H1 (cell line): ENCODE results near the gene TEX55. TPM values are rescaled to one million over a fixed set of nuclear protein-coding genes. Genes with fewer than 3 reads are reported as not detected.

Experiments used
- CTCF ChIA-PET: fragments of 300-600 bp; sonication (Branson Sonifier 250); formaldehyde crosslinking; loops from one replicate; lab custom pipeline; 2021; ENCODE audit not compliant: partially characterized antibody; lab: Charles Lee
- POLR2A ChIA-PET: fragments of 300-600 bp; sonication (Branson Sonifier 250); formaldehyde crosslinking; loops from one replicate; lab custom pipeline; 2021; ENCODE audit warnings: inconsistent platforms; ENCODE audit not compliant: partially characterized antibody; lab: Charles Lee
- DNase-seq, 2 experiments: peaks; one replicate each; pipeline versions ENCODE4 v3.0.0 to v3.0.0-alpha.2; 2010 to 2022; ENCODE audit warnings: low spot score in 2 of 2, low read depth in 1 of 2, mixed read lengths in 1 of 2
- FAIRE-seq: peaks from 2 replicates; lab custom pipeline; 2011; peaks lifted over from hg19 to GRCh38; lab: Jason Lieb, UNC
- H2AFZ ChIP-seq: 2 replicates; pipeline ENCODE4 v1.8.1; 2012; ENCODE audit warnings: low read length, inconsistent platforms
- H2AK5ac ChIP-seq: 2 replicates; pipeline ENCODE4 v1.6.1; 2013; ENCODE audit warnings: low read depth, low read length
- H2BK120ac ChIP-seq: replicated peaks from 2 replicates; pipeline ENCODE3; 2013; ENCODE audit warnings: low read depth, low read length, inconsistent platforms
- H2BK12ac ChIP-seq: 2 replicates; pipeline ENCODE4 v1.6.1; 2013; ENCODE audit warnings: low read depth, low read length
- H2BK15ac ChIP-seq: 2 replicates; pipeline ENCODE4 v1.6.1; 2013; ENCODE audit warnings: low read length
- H2BK20ac ChIP-seq: 2 replicates; pipeline ENCODE4 v1.6.1; 2013; ENCODE audit warnings: low read length
- H2BK5ac ChIP-seq: 2 replicates; pipeline ENCODE4 v1.6.1; 2013; ENCODE audit warnings: low read depth, low read length
- H3K14ac ChIP-seq: 2 replicates; pipeline ENCODE4 v1.6.1; 2013; ENCODE audit warnings: inconsistent platforms; ENCODE audit not compliant: insufficient read length
- H3K18ac ChIP-seq: 2 replicates; pipeline ENCODE4 v1.6.1; 2013; ENCODE audit warnings: low read length; ENCODE audit errors: extremely low read depth
- H3K23ac ChIP-seq: 2 replicates; pipeline ENCODE4 v1.6.1; 2013; ENCODE audit warnings: inconsistent platforms; ENCODE audit not compliant: insufficient read length
- H3K23me2 ChIP-seq: 2 replicates; pipeline ENCODE4 v1.6.1; 2013; ENCODE audit warnings: low read depth, low read length
- H3K27ac ChIP-seq: 2 replicates; pipeline ENCODE4 v1.6.1; 2011; ENCODE audit warnings: low read depth, low read length, inconsistent platforms
- H3K27me3 ChIP-seq, 4 experiments: replicated peaks in 1 of 4; 1 replicate in 1 of 4; 2 replicates in 3 of 4; pipeline versions ENCODE4 v1.6.1 to v1.8.1; 2011 to 2013; ENCODE audit warnings: low read length in 3 of 4, mild to moderate bottlenecking in 3 of 4, inconsistent platforms in 2 of 4, mixed read lengths in 2 of 4, moderate library complexity in 1 of 4; ENCODE audit not compliant: control insufficient read depth in 3 of 4, insufficient read depth in 3 of 4; ENCODE audit errors: extremely low read depth in 1 of 4
- H3K36me3 ChIP-seq, 4 experiments: 2 replicates each; pipeline versions ENCODE4 v1.6.1 to v1.8.1; 2011 to 2013; ENCODE audit warnings: mild to moderate bottlenecking in 4 of 4, low read length in 3 of 4, moderate library complexity in 2 of 4, control low read depth in 1 of 4, inconsistent platforms in 1 of 4; ENCODE audit not compliant: insufficient read depth in 4 of 4, control insufficient read depth in 2 of 4
- H3K4ac ChIP-seq: replicated peaks from 2 replicates; pipeline ENCODE3; 2013; ENCODE audit warnings: low read length, low read depth, mixed read lengths, inconsistent platforms; ENCODE audit not compliant: insufficient read length
- H3K4me1 ChIP-seq, 4 experiments: replicated peaks in 1 of 4; 1 replicate in 1 of 4; 2 replicates in 3 of 4; pipeline versions ENCODE4 v1.6.1 to v1.8.1; 2011 to 2013; ENCODE audit warnings: low read length in 3 of 4, inconsistent platforms in 2 of 4, mixed read lengths in 1 of 4; ENCODE audit not compliant: insufficient read depth in 4 of 4, control insufficient read depth in 3 of 4
- H3K4me2 ChIP-seq, 2 experiments: 2 replicates each; pipeline versions ENCODE4 v1.6.1 to v1.8.1; 2011 to 2013; ENCODE audit warnings: low read depth in 2 of 2, low read length in 2 of 2, control low read depth in 1 of 2, inconsistent platforms in 1 of 2, mild to moderate bottlenecking in 1 of 2; ENCODE audit not compliant: insufficient read depth in 1 of 2
- H3K4me3 ChIP-seq, 4 experiments: fragments of 200-600, 300-600 bp in 1 of 4; sonication (generic), shearing (Covaris generic), sonication (Bioruptor Twin) in 1 of 4; 2 replicates each; pipeline versions ENCODE4 v1.5.1 to v1.8.1; 2011 to 2016; ENCODE audit warnings: low read length in 4 of 4, low read depth in 3 of 4, control low read depth in 2 of 4, inconsistent platforms in 2 of 4, mild to moderate bottlenecking in 2 of 4, mixed read lengths in 1 of 4, moderate library complexity in 1 of 4; ENCODE audit not compliant: insufficient read depth in 2 of 4; ENCODE audit errors: extremely low read depth in 1 of 4
- H3K56ac ChIP-seq: replicated peaks from 2 replicates; pipeline ENCODE3; 2013; ENCODE audit warnings: low read depth, mild to moderate bottlenecking, mixed read lengths, low read length, inconsistent platforms; ENCODE audit not compliant: insufficient read length
- H3K79me1 ChIP-seq: 2 replicates; pipeline ENCODE4 v1.6.1; 2013; ENCODE audit warnings: low read depth, low read length, control low read depth
- H3K79me2 ChIP-seq, 2 experiments: 2 replicates each; pipeline versions ENCODE4 v1.6.1 to v1.8.1; 2012 to 2013; ENCODE audit warnings: low read length in 2 of 2, mild to moderate bottlenecking in 2 of 2, inconsistent platforms in 1 of 2; ENCODE audit not compliant: insufficient read depth in 2 of 2, control insufficient read depth in 1 of 2
- H3K9ac ChIP-seq, 4 experiments: replicated peaks in 1 of 4; 1 replicate in 1 of 4; 2 replicates in 3 of 4; pipeline versions ENCODE4 v1.6.1 to v1.8.1; 2011 to 2013; ENCODE audit warnings: low read depth in 3 of 4, low read length in 3 of 4, control low read depth in 2 of 4, mild to moderate bottlenecking in 2 of 4, moderate library complexity in 2 of 4, inconsistent platforms in 1 of 4; ENCODE audit errors: extremely low read depth in 1 of 4
- H3K9me3 ChIP-seq, 2 experiments: 2 replicates each; pipeline versions ENCODE4 v1.6.1 to v1.8.1; 2012 to 2013; ENCODE audit warnings: mild to moderate bottlenecking in 2 of 2, moderate library complexity in 2 of 2, control low read depth in 1 of 2, inconsistent platforms in 1 of 2, low read depth in 1 of 2, low read length in 1 of 2, mixed read lengths in 1 of 2; ENCODE audit not compliant: insufficient read depth in 2 of 2
- H4K20me1 ChIP-seq, 2 experiments: replicated peaks in 1 of 2; 2 replicates each; pipeline versions ENCODE3 to v1.8.1; 2011 to 2013; ENCODE audit warnings: inconsistent platforms in 2 of 2, low read length in 2 of 2, mild to moderate bottlenecking in 1 of 2; ENCODE audit not compliant: insufficient read depth in 2 of 2, control insufficient read depth in 1 of 2
- H4K5ac ChIP-seq: 2 replicates; pipeline ENCODE4 v1.6.1; 2013; ENCODE audit warnings: low read length, low read depth, mixed read lengths, inconsistent platforms; ENCODE audit not compliant: insufficient read length
- H4K8ac ChIP-seq: 2 replicates; pipeline ENCODE4 v1.8.0; 2013; ENCODE audit warnings: mild to moderate bottlenecking, moderate library complexity, low read length, inconsistent platforms; ENCODE audit not compliant: insufficient read depth; ENCODE audit errors: extremely low read depth
- H4K91ac ChIP-seq: replicated peaks from 2 replicates; pipeline ENCODE3; 2013; ENCODE audit warnings: low read length, mixed read lengths, inconsistent platforms; ENCODE audit not compliant: insufficient read length
- CTBP2 ChIP-seq: IDR thresholded peaks from 2 replicates; pipeline ENCODE4 v1.7.0; 2011; ENCODE audit warnings: borderline replicate concordance, mild to moderate bottlenecking, moderate library complexity, mixed read lengths, low read length; ENCODE audit not compliant: insufficient read depth, insufficient read length
- GTF2F1 ChIP-seq: IDR thresholded peaks from 2 replicates; pipeline ENCODE4 v1.6.1; 2012; ENCODE audit warnings: low read depth, low read length, improper control_type of control experiment, borderline replicate concordance
- HDAC2 ChIP-seq, 2 experiments: fragments of 300-600 bp in 1 of 2; sonication (generic) in 1 of 2; IDR thresholded peaks; 2 replicates each; pipeline ENCODE4 v1.6.1; 2011 to 2012; ENCODE audit warnings: low read depth in 2 of 2, low read length in 2 of 2, mild to moderate bottlenecking in 2 of 2, moderate library complexity in 2 of 2, borderline replicate concordance in 1 of 2, inconsistent platforms in 1 of 2
- JUND ChIP-seq: IDR thresholded peaks from 2 replicates; pipeline ENCODE4 v1.6.1; 2011; ENCODE audit warnings: mild to moderate bottlenecking, improper control_type of control experiment, low read length
- RAD21 ChIP-seq, 2 experiments: IDR thresholded peaks in 1 of 2; conservative IDR thresholded peaks in 1 of 2; 2 replicates each; pipeline ENCODE4 v1.6.1; 2011; ENCODE audit warnings: low read depth in 2 of 2, low read length in 2 of 2, improper control_type of control experiment in 1 of 2, inconsistent platforms in 1 of 2, mild to moderate bottlenecking in 1 of 2, moderate library complexity in 1 of 2
- WGBS, 2 experiments: shearing (Covaris generic) in 1 of 2; methylation state at CpG; one replicate each; pipeline versions ENCODE4 v1.1.6 to v1.1.7; 2013 to 2015; ENCODE audit warnings: low lambda C conversion rate in 2 of 2, mixed read lengths in 2 of 2, inconsistent platforms in 1 of 2, low coverage in 1 of 2, missing lambda C conversion rate in 1 of 2; ENCODE audit not compliant: insufficient replicate concordance in 2 of 2, insufficient coverage in 1 of 2, insufficient read length in 1 of 2; ENCODE audit errors: extremely low coverage in 1 of 2, missing lambda C conversion rate in 1 of 2; 5-methylcytosine and 5-hydroxymethylcytosine counted together
- polyA plus RNA-seq, 7 experiments: library from polyadenylated mRNA; depleted of rRNA in 3 of 7; stranded (reverse) in 5 of 7; unstranded in 2 of 7; fragments of >200 nt in 5 of 7; fragments of 200-250 nt in 2 of 7; gene quantifications; 1 replicate in 5 of 7; 2 replicates in 1 of 7; 4 replicates in 1 of 7; pipeline versions ENCODE4 v1.2.1 to v1.2.3, GENCODE V29; 2011 to 2013; ENCODE audit warnings: missing spikeins in 2 of 7, mixed read lengths in 2 of 7
- total RNA-seq: library from RNA; stranded (reverse); fragmentation: NEBNext Ultra II Directional; extraction: Animal tissue kit (Norgen Biotek cat#: 25700); gene quantifications from 2 replicates; pipeline ENCODE4 v1.2.1, GENCODE V29; 2021

TEX55 gene
- total and polyA plus RNA-seq, 2 of the 8 experiments (the other 6 are each of a cell fraction or from before 2014, with no cell fraction given), result not detected

- H3K4me3 ChIP-seq, result no peak overlapping the region
- no peaks in the 10 kb centered on the region for H3K79me2 ChIP-seq
- H2BK120ac ChIP-seq, result no peak overlapping the region
- H4K8ac ChIP-seq, result no peak overlapping the region
- no peak overlapping the region for H3K23ac ChIP-seq
- H2BK12ac ChIP-seq, result no peak overlapping the region
- H3K23me2 ChIP-seq, result no peaks in the 10 kb centered on the region
- no peaks in the 10 kb centered on the region for H3K36me3 ChIP-seq
- no peaks in the 10 kb centered on the region for H3K79me1 ChIP-seq
- DNase-seq (no peak), FAIRE-seq (no peak)
- H3K56ac ChIP-seq, result no peak overlapping the region
- H2BK15ac ChIP-seq, result no peak overlapping the region
- no peak overlapping the region for H3K14ac ChIP-seq
- H3K27ac ChIP-seq, result no peak overlapping the region
- H3K18ac ChIP-seq, result no peak overlapping the region
- no peak overlapping the region for H4K5ac ChIP-seq
- no peak overlapping the region for H4K91ac ChIP-seq
- WGBS, 2 experiments, result 85% methylated on average over 4 of the region's 4 CpGs; no CpG with 5 or more reads in 1 of the 2 experiments
- H4K20me1 ChIP-seq, result no peaks in the 10 kb centered on the region
- POLR2A ChIA-PET, result no interaction called here
- H2BK5ac ChIP-seq, result no peak overlapping the region
- no peak overlapping the region for H2BK20ac ChIP-seq
- H3K4me2 ChIP-seq, result no peak overlapping the region
- no peak overlapping the region for H2AK5ac ChIP-seq
- peaks cover 4 to 6% of the 10 kb centered on the region in 2 experiments; a peak in 2 of 4 replicates for H3K9me3 ChIP-seq
- no peaks in the 10 kb centered on the region for H3K4me1 ChIP-seq
- no peak for TF ChIP-seq HDAC2 (IDR thresholded peaks at IDR 0.05; ENCODE audit: borderline replicate concordance in 1 of 2, low read depth in 2 of 2, low read length in 2 of 2)
- no peak for TF ChIP-seq CTBP2
- no peak for TF ChIP-seq RAD21 (IDR thresholded peaks at IDR 0.05 in 1 of 2, conservative IDR thresholded peaks at IDR 0.05 in 1 of 2; ENCODE audit: low read depth in 2 of 2, low read length in 2 of 2)
- TF ChIP-seq JUND, result no peak
- no peak for TF ChIP-seq GTF2F1
- TF ChIP-seq, all 59 proteins: peak for 0
- Histone ChIP-seq H3K4ac (no peak overlapping the region), H3K27me3 (peaks cover 0 to 2% (median 0%) of the 10 kb centered on the region in 4 experiments; a peak in 3 of 7 replicates), H3K9ac (no peak overlapping the region), H2AFZ (no peak overlapping the region)
- CTCF ChIA-PET, result no interaction called here
These were observed 3.5 kb downstream of the TEX55 start for GRCh38 chr3:119149484-119149883.
